GM21723 (cell line): ENCODE results near the gene FSTL4.

Experiments
- ATAC-seq: cut with Tn5 transposase; IDR thresholded peaks from one replicate; pipeline ENCODE4 v1.9.1; 2021; ENCODE audit warnings: mild to moderate bottlenecking, moderate library complexity; ENCODE audit not compliant: unreplicated experiment

FSTL4 gene

GRCh38 chr5:133154274-133155075, 457.9 kb downstream of the FSTL4 start:
- no peak for ATAC-seq

- no peak for ATAC-seq
These were observed 461.3 kb downstream of the FSTL4 start for GRCh38 chr5:133150909-133151544.

DNA sequence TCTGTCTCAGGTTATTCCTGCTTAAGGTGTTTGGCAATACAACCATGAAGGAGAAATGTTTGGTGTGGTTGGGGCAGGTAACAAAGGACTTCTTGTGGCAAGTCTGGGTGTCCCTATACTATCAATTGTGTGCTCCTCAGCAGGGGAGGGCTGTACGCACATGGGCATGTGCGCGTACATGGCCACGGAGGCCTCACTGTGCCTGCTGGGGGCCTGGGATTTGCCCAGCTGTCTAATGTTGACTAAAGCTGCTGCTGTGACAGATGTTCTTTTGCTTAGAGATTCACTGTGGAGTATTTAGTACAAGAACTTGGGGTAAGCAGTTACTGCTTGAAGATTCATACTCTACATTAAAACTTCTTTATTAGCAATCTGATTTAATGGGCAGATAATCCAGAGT, 463.0 kb downstream of the FSTL4 start:
- ATAC-seq = no peak

- ATAC-seq = no peak
These were observed 464.4 kb downstream of the FSTL4 start for GRCh38 chr5:133147815-133148567.

DNA sequence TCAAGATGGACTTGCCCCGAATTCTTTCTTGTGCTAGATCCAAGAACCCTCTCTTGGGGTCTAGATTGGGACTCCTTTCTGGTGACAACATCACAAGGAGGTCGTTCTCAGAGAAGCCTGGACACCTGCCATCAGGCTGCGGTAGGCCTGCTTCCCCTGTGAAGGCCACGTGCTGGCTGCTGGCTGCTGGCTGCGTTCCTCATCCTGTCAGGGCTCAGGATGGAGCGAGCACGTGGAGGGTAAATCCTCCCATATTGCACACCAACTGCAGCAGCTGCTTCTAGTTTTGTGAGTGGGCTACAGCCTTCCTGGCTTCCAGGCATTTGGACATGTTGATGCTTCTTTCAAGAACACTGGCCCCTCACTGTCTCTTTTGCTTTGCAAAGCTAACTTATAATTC, 464.9 kb downstream of the FSTL4 start:
- ATAC-seq = no peak
